Measurements from ENCODE around the gene SDF2. TPM values are rescaled to one million over a fixed set of nuclear protein-coding genes. Genes with fewer than 3 reads are reported as not detected.

Gene SDF2
- total RNA-seq, 1 donor from 2014 or later, result 62.7 TPM

GRCh38 chr17:28698253-28698941 is 36.7 kb upstream of the SDF2 start:
- no peaks in the 10 kb centered on the region for H3K9me3 ChIP-seq (ENCODE audit: low read depth)
- H3K27ac ChIP-seq, result no peak overlapping the region
- H3K9ac ChIP-seq, result no peak overlapping the region
- Mint-ChIP-seq H3K4me3 (no peak overlapping the region), H3K36me3 (peaks cover 40% of the 10 kb centered on the region), H3K27me3 (ENCODE audit: insufficient read depth, low read depth) (peaks cover 3% of the 10 kb centered on the region), H3K4me1 (peaks cover 17% of the 10 kb centered on the region), H3K27ac (no peak overlapping the region), H3K9me3 (no peaks in the 10 kb centered on the region)
- H2AFZ ChIP-seq (replicated peaks), result no peak overlapping the region
- H4K20me1 ChIP-seq (ENCODE audit: low read depth), result peaks cover 20% of the 10 kb centered on the region
- H3K4me2 ChIP-seq, result no peak overlapping the region
- peaks cover 14% of the 10 kb centered on the region for H3F3A ChIP-seq (ENCODE audit: low read depth)
- peaks cover 3% of the 10 kb centered on the region for H3K36me3 ChIP-seq
- H3K4me3 ChIP-seq, result no peak overlapping the region
- TF ChIP-seq EZH2phosphoT487 (IDR thresholded peaks at IDR 0.05), result no peak
- TF ChIP-seq EZH2 (IDR thresholded peaks at IDR 0.05), result no peak
- TF ChIP-seq CTCF (IDR thresholded peaks at IDR 0.05), result no peak
- H3K79me2 ChIP-seq (ENCODE audit: low read depth), result no peaks in the 10 kb centered on the region
- no peaks in the 10 kb centered on the region for H3K27me3 ChIP-seq
- H3K4me1 ChIP-seq, result peaks cover 18% of the 10 kb centered on the region
- no peak for DNase-seq (ENCODE audit: low spot score)

GRCh38 chr17:28693869-28694268 is 32.2 kb upstream of the SDF2 start:
- no peak overlapping the region for H3K4me3 Mint-ChIP-seq
- Histone ChIP-seq H3K36me3 (peaks cover 14% of the 10 kb centered on the region), H2AFZ (replicated peaks) (no peak overlapping the region), H3K27ac (no peak overlapping the region), H3K79me2 (ENCODE audit: low read depth) (no peaks in the 10 kb centered on the region), H3K4me3 (no peak overlapping the region), H3K4me1 (no peaks in the 10 kb centered on the region), H3K9me3 (ENCODE audit: low read depth) (no peaks in the 10 kb centered on the region), H4K20me1 (ENCODE audit: low read depth) (no peaks in the 10 kb centered on the region), H3K9ac (no peak overlapping the region), H3K27me3 (no peaks in the 10 kb centered on the region), H3K4me2 (no peak overlapping the region), H3F3A (ENCODE audit: low read depth) (no peaks in the 10 kb centered on the region)
- no peaks in the 10 kb centered on the region for H3K4me1 Mint-ChIP-seq
- no peak for TF ChIP-seq EZH2phosphoT487 (IDR thresholded peaks at IDR 0.05)
- no peak for TF ChIP-seq EZH2 (IDR thresholded peaks at IDR 0.05)
- no peak for TF ChIP-seq CTCF (IDR thresholded peaks at IDR 0.05)
- peaks cover 35% of the 10 kb centered on the region for H3K36me3 Mint-ChIP-seq
- no peaks in the 10 kb centered on the region for H3K27me3 Mint-ChIP-seq (ENCODE audit: insufficient read depth, low read depth)
- H3K9me3 Mint-ChIP-seq, result no peaks in the 10 kb centered on the region
- no peak overlapping the region for H3K27ac Mint-ChIP-seq
- no peak for DNase-seq (ENCODE audit: low spot score)

- Histone ChIP-seq H4K20me1 (ENCODE audit: low read depth) (no peaks in the 10 kb centered on the region), H3K4me2 (no peak overlapping the region), H3K36me3 (peaks cover 20% of the 10 kb centered on the region), H3K9me3 (ENCODE audit: low read depth) (no peaks in the 10 kb centered on the region), H2AFZ (replicated peaks) (no peak overlapping the region), H3K79me2 (ENCODE audit: low read depth) (no peaks in the 10 kb centered on the region), H3K4me1 (no peaks in the 10 kb centered on the region), H3K4me3 (no peak overlapping the region), H3F3A (ENCODE audit: low read depth) (no peaks in the 10 kb centered on the region), H3K27me3 (no peaks in the 10 kb centered on the region), H3K9ac (no peak overlapping the region), H3K27ac (no peak overlapping the region)
- DNase-seq (ENCODE audit: low spot score), result no peak
- Mint-ChIP-seq H3K4me3 (no peak overlapping the region), H3K36me3 (peaks cover 43% of the 10 kb centered on the region), H3K27ac (no peak overlapping the region), H3K27me3 (ENCODE audit: insufficient read depth, low read depth) (no peaks in the 10 kb centered on the region), H3K4me1 (no peaks in the 10 kb centered on the region), H3K9me3 (no peaks in the 10 kb centered on the region)
- no peak for TF ChIP-seq CTCF (IDR thresholded peaks at IDR 0.05)
These were observed 27.3 kb upstream of the SDF2 start for GRCh38 chr17:28689011-28689410.
